Panc1 (cell line): Measurements from ENCODE around the gene ADIG. TPM values are rescaled to one million over a fixed set of nuclear protein-coding genes. Genes with fewer than 3 reads are reported as not detected.
A peak's percentile ranks its signal among the peaks of the same experiment; 100 is the strongest.

Experiments used
- ATAC-seq: fragments of 200-7000 bp; cut with Tn5 transposase; 2 replicates; pipeline ENCODE4 v1.9.1; 2020; ENCODE audit warnings: mild to moderate bottlenecking, moderate library complexity
- BruUV-seq: library from RNA; stranded (reverse); fragments of 400-500 nt; replicated peaks from 2 replicates; lab custom pipeline; 2021; lab: Mats Ljungman, UMichigan
- CTCF ChIA-PET: fragments of 300-600 bp; sonication (Branson Sonifier 250); formaldehyde crosslinking; loops from one replicate; lab custom pipeline; 2022; ENCODE audit warnings: antibody characterized with exemption; lab: Charles Lee
- POLR2A ChIA-PET: fragments of 300-600 bp; sonication (Branson Sonifier 250); formaldehyde crosslinking; loops from one replicate; lab custom pipeline; 2022; ENCODE audit warnings: antibody characterized with exemption; lab: Charles Lee
- DNase-seq: peaks from one replicate; pipeline ENCODE4 v3.0.0-alpha.2; 2010; ENCODE audit warnings: low read depth, low spot score
- H3K27ac ChIP-seq: 2 replicates; pipeline ENCODE4 v1.5.1; 2011; ENCODE audit warnings: mild to moderate bottlenecking, low read length, inconsistent platforms
- H3K27me3 ChIP-seq: fragments of 200-500 bp; sonication (Bioruptor generic); 2 replicates; pipeline ENCODE4 v1.6.0; 2014; ENCODE audit warnings: low read length, inconsistent platforms; ENCODE audit not compliant: control insufficient read depth, insufficient read depth
- H3K36me3 ChIP-seq: fragments of 200-500 bp; sonication (Bioruptor generic); 2 replicates; pipeline ENCODE4 v1.5.1; 2014; ENCODE audit warnings: inconsistent platforms, mild to moderate bottlenecking, low read length, moderate library complexity; ENCODE audit not compliant: control insufficient read depth, insufficient read depth
- H3K4me1 ChIP-seq: 2 replicates; pipeline ENCODE4 v1.5.1; 2011; ENCODE audit warnings: inconsistent platforms, mild to moderate bottlenecking, low read length, moderate library complexity; ENCODE audit not compliant: control insufficient read depth, insufficient read depth
- H3K4me3 ChIP-seq, 2 experiments: 2 replicates each; pipeline ENCODE4 v1.5.1; 2011 to 2012; ENCODE audit warnings: low read depth in 2 of 2, low read length in 2 of 2, mild to moderate bottlenecking in 2 of 2, inconsistent platforms in 1 of 2, moderate library complexity in 1 of 2
- H3K9me3 ChIP-seq: fragments of 200-500 bp; sonication (Bioruptor generic); 2 replicates; pipeline ENCODE4 v1.5.1; 2014; ENCODE audit warnings: low read depth, mild to moderate bottlenecking, inconsistent platforms, low read length, moderate library complexity; ENCODE audit not compliant: control insufficient read depth, insufficient read depth
- POLR2AphosphoS5 ChIP-seq: IDR thresholded peaks from 2 replicates; pipeline ENCODE4 v1.6.1; 2012; ENCODE audit warnings: mild to moderate bottlenecking, low read depth, low read length, moderate library complexity
- SIN3A ChIP-seq: IDR thresholded peaks from 2 replicates; pipeline ENCODE4 v1.6.1; 2012; ENCODE audit warnings: low read depth, mild to moderate bottlenecking, low read length, moderate library complexity, borderline replicate concordance; ENCODE audit not compliant: insufficient read depth
- TCF7L2 ChIP-seq: IDR thresholded peaks from 2 replicates; pipeline ENCODE4 v1.6.1; 2011; ENCODE audit warnings: mild to moderate bottlenecking, low read depth, low read length, inconsistent platforms
- in situ Hi-C: cut with HindIII; loops from 2 replicates; pipeline ENCODE4 v1.10.0; 2016; ENCODE audit warnings: low sequenced_read_pairs, low pct_unique_long_range_greater_than_20kb
- intact Hi-C: fragments of 100-400 bp; cut with micrococcal nuclease; formaldehyde crosslinking; loops from one replicate; pipeline ENCODE4 v1.10.0; 2022; ENCODE audit not compliant: unreplicated experiment
- total RNA-seq: library from RNA; stranded (reverse); gene quantifications from one replicate; pipeline ENCODE4 v1.2.1, GENCODE V29; 2021; ENCODE audit not compliant: unreplicated experiment
- TF ChIP-seq, protein P1 (sequence below): fragments of 450-650 bp; IDR thresholded peaks from 2 replicates; pipeline ENCODE4 v1.5.1; 2017; ENCODE audit warnings: mild to moderate bottlenecking
- TF ChIP-seq, protein P2 (sequence below), 2 experiments: IDR thresholded peaks; 2 replicates each; pipeline ENCODE4 v1.6.1; 2011 to 2012; ENCODE audit warnings: low read depth in 2 of 2, control low read depth in 1 of 2, low read length in 1 of 2, mild to moderate bottlenecking in 1 of 2, moderate library complexity in 1 of 2; ENCODE audit not compliant: insufficient read depth in 1 of 2

The ADIG gene
- total RNA-seq, 1 experiment from 2014 or later, result not detected

DNA sequence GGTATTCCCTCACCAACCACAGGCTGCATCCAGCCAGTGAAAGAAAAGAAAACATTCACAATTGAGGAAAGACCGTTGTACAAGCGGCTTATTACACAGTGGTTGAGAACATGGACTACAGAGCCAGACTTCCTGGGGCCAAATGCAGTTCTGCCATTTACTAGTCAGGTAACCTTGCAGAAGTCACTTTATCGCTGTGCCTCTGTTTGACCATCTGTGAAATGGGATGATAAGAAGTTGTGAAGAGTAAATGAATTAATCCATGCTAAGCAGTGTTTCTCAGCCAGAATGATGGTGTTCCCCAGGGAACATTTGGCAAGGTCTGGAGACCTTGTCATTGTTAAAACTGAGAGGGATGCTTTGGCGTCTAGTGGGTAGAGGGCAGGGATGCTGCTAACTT, 35.5 kb downstream of the ADIG start:
- TF ChIP-seq, protein P1, sequence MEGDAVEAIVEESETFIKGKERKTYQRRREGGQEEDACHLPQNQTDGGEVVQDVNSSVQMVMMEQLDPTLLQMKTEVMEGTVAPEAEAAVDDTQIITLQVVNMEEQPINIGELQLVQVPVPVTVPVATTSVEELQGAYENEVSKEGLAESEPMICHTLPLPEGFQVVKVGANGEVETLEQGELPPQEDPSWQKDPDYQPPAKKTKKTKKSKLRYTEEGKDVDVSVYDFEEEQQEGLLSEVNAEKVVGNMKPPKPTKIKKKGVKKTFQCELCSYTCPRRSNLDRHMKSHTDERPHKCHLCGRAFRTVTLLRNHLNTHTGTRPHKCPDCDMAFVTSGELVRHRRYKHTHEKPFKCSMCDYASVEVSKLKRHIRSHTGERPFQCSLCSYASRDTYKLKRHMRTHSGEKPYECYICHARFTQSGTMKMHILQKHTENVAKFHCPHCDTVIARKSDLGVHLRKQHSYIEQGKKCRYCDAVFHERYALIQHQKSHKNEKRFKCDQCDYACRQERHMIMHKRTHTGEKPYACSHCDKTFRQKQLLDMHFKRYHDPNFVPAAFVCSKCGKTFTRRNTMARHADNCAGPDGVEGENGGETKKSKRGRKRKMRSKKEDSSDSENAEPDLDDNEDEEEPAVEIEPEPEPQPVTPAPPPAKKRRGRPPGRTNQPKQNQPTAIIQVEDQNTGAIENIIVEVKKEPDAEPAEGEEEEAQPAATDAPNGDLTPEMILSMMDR, result no peak
- TF ChIP-seq, protein P2, sequence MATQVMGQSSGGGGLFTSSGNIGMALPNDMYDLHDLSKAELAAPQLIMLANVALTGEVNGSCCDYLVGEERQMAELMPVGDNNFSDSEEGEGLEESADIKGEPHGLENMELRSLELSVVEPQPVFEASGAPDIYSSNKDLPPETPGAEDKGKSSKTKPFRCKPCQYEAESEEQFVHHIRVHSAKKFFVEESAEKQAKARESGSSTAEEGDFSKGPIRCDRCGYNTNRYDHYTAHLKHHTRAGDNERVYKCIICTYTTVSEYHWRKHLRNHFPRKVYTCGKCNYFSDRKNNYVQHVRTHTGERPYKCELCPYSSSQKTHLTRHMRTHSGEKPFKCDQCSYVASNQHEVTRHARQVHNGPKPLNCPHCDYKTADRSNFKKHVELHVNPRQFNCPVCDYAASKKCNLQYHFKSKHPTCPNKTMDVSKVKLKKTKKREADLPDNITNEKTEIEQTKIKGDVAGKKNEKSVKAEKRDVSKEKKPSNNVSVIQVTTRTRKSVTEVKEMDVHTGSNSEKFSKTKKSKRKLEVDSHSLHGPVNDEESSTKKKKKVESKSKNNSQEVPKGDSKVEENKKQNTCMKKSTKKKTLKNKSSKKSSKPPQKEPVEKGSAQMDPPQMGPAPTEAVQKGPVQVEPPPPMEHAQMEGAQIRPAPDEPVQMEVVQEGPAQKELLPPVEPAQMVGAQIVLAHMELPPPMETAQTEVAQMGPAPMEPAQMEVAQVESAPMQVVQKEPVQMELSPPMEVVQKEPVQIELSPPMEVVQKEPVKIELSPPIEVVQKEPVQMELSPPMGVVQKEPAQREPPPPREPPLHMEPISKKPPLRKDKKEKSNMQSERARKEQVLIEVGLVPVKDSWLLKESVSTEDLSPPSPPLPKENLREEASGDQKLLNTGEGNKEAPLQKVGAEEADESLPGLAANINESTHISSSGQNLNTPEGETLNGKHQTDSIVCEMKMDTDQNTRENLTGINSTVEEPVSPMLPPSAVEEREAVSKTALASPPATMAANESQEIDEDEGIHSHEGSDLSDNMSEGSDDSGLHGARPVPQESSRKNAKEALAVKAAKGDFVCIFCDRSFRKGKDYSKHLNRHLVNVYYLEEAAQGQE (IDR thresholded peaks at IDR 0.05; ENCODE audit: insufficient read depth in 1 of 2, low read depth in 2 of 2, low read length in 1 of 2), result no peak
- ATAC-seq (no peak), DNase-seq (no peak)
- intact Hi-C loops, result no loop called here
- CTCF ChIA-PET, result no interaction called here
- BruUV-seq, result no TSS peak
- POLR2A ChIA-PET, result no interaction called here
- H3K27ac ChIP-seq, result no peak overlapping the region
- peaks cover 2% of the 10 kb centered on the region; the same call in 1 of the 2 replicates for H3K27me3 ChIP-seq
- in situ Hi-C loops, result no loop called here
- no peaks in the 10 kb centered on the region for H3K36me3 ChIP-seq
- H3K9me3 ChIP-seq, result no peaks in the 10 kb centered on the region
- no peak overlapping the region for H3K4me3 ChIP-seq
- H3K4me1 ChIP-seq, result no peaks in the 10 kb centered on the region; the same call in 1 of the 2 replicates

DNA sequence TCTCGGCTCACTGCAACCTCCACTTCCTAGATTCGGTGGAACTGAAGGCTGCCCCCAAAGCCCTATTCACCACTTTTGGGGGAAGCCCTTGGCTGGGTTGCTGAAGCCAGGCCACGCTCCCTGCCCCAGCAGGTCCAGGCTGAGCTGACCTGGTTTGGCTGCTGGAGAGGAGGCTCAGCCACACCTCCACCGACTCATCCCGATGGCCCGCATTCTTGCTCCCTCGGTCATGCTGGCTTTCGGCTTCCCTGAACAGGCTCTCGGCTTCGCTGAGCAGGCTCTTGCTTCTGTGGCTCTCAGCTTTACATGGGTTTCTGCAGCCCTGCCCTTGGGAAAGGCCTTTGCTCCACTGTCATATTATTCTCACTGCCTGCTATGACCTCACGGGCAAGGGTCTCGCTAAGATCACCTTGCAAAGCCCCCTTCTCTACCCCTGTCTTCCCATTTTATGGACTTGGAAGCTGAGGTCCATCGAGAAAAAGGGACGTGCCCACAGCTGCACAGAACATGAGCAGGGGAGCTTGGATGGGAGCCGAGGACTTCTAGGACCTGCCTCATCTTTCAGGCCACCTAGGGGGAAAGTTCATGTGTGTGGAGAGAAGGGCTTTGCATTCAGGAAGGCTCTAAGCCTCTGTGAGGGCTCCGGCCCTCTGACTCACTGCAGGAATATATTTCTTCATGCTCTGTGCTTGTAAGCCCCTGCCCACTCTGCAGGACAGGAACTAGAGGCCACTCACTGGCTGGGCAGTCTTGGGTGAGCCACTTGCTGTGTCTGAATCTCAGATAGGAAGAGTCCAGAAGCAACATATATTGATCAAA, 36.2 kb downstream of the ADIG start:
- BruUV-seq, result no TSS peak
- POLR2A ChIA-PET, result no interaction called here

More for the DNA sequence above, 36.2 kb downstream of the ADIG start:
- Histone ChIP-seq H3K27me3 (peaks cover 2% of the 10 kb centered on the region; the same call in 1 of the 2 replicates), H3K4me3 (no peak overlapping the region), H3K9me3 (no peaks in the 10 kb centered on the region), H3K36me3 (no peaks in the 10 kb centered on the region), H3K4me1 (no peaks in the 10 kb centered on the region; the same call in 1 of the 2 replicates), H3K27ac (no peak overlapping the region)
- CTCF ChIA-PET, result no interaction called here
- DNase-seq, result no peak
- in situ Hi-C loops (no loop called here), intact Hi-C loops (no loop called here)
- TF ChIP-seq, protein P1, result no peak
- TF ChIP-seq SIN3A (no peak), POLR2AphosphoS5 (no peak), TCF7L2 (no peak)
- TF ChIP-seq, protein P2 (IDR thresholded peaks at IDR 0.05; ENCODE audit: insufficient read depth in 1 of 2, low read depth in 2 of 2, low read length in 1 of 2), result no peak
- ATAC-seq, result peak; percentile 69
